Stomach (tissue), 4 donors: ENCODE measurements around the gene PPP2R2B.

Experiments used
- CTCF ChIP-seq, 7 experiments: fragments of 450-650 bp in 4 of 7; fragments of 200-600 bp in 3 of 7; sonication (generic) in 3 of 7; IDR thresholded peaks; one replicate each; pipeline ENCODE4 v1.5.1; 2016 to 2019; ENCODE audit warnings: antibody characterized with exemption in 7 of 7, control low read depth in 2 of 7, mild to moderate bottlenecking in 1 of 7
- POLR2A ChIP-seq, 4 donors: fragments of 450-650 bp; IDR thresholded peaks; one replicate each; pipeline ENCODE4 v1.6.1; 2016; ENCODE audit warnings: antibody characterized with exemption in 4 of 4, control low read depth in 2 of 4, mild to moderate bottlenecking in 1 of 4, moderate library complexity in 1 of 4

- no peak for TF ChIP-seq CTCF (IDR thresholded peaks at IDR 0.05)
- TF ChIP-seq POLR2A (IDR thresholded peaks at IDR 0.05): no peak
Measured at GRCh38 chr5:146592352-146592751, 286.2 kb downstream of the PPP2R2B start.
